ENCODE data around the gene CENPX.

Gene CENPX

DNA sequence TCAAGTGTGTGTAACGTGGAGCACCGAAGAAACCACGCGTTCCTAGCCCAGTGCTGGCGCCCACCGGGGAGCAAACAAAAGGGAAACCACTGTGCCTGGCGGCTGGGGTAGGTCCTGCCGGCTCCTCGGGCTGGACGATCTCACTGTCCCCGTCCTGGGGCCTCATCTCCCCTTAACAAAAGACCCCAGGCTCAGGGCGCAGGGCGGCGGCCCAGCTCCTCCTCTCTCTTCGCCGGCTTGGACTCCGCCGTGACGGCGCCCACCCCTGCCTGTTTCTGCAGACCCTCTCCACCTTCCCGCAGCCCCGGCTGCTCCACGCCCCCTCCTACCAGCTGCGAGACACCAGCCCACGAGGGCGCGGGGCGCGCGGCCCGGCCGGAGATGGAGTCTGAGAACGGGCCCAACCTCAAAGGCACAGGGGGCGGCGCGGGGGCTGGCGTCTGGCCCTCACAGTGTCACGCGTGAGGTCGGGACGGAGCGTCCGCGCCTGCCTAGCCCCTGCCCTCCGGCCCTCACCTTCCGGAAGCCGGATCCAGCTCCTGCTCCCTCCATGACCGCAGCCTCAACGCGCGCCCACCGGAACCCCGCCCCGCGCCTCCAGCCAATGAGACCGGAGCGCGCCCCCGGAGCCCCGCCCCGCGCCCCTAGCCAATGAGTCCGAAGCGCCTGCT lies at the start of gene CENPX:
Gene CENPX, minus strand, starts transcription at position 569 of the 671 bp plus-strand sequence. Its CDS starts 17 bp downstream, at position 552.
- no peak for DNase-seq

GRCh38 chr17:82070611-82071010 lies 47.9 kb upstream of the CENPX start:
- no peak for DNase-seq

DNA sequence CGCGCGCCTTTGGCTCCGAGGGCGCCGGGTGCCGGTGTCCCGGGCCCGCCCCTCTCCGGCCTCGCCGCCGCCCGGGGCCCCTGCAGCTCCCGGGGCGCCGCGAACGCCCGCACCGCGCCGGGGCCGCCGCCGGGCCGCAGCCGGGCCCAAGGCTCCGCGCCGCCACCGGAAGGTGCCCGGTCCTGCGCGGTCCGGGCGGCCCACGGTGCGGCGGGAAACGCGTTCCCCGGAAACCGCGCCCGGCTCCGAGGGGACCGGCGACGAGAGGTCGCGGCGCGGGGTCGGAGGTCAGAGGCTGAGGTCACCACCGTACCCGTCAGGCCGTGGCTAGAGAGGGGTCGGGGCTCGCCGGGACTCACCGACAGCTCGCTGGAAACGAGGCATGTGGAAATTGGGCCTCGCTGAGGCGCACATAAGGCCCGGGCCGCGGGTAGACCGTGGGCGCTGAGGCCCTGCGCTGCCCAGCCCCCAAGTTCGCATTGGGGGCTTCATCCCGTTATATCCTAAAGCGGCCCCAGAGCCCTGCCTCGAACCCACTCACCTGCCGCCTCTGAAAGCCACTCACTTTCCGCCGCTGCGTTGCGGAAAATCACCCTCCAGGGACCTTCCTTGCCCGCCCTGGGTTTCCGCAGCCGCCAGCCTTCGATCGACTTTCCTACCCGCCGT lies 43.1 kb upstream of the CENPX start, which contains the start of gene DUS1L:
Gene DUS1L, minus strand, starts transcription at position 167 of the 666 bp plus-strand sequence. CDS start 745 bp downstream, outside the sequence.
- no peak for DNase-seq

DNA sequence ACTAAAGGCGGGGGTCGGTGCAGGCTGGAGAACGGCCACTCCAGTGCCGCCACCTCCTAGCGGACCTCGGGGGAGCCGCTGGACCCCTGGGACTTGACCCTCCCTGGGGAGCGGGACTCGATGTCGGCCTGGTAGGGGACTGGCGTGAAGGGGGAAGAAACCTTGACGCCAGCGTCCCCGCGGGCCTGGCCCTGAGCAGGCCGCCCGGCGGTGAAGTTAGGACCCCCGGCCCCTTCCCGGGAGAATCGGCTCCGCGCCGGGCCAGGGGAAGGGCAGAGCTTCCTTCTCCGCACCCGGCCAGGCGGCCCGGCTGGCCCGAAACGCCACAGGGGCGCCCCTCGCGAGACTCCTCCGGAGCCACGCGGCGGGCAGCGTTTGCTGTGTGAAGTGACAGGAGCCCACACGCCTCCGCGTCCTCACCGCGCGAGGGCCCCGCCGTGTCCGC lies 42.5 kb upstream of the CENPX start:
- no peak for DNase-seq

DNA sequence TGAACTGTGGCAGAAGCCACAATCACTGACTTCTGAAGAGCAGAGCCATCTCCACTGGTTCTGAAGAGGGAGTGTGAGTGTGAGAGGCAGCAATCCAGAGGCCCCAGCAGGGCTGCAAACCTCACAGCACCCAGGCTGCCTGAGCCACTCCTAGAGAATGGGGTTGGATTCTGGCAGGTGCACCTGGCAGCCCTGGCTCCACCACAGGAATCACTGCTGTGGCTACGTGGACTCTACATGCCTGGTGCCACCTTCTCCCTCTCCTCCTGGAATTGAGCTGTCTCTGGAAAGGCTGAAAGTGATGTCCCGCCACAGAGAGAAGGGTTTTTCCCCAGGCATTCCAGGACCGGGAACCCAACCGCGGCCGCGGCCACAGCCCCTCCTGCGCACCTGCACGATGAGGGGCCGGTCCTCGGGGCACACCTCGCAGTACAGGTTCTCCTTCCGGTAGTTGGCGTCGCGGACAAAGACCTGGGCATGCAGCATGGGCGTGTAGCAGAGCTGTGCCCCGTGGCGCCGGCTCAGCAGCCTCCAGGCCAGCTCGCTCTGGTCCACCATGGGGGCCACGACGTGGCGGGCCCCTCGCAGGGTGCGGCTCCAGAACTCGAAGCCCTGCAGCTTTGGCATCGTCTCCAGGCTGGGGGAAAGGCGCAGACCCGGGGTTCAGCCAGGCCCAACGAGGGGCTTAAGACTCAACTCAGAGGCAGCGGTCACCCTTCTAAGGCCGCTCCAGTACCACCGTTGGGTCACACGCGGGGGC lies 41.9 kb upstream of the CENPX start:
- no peak for DNase-seq

- DNase-seq = no peak
These were observed 41.0 kb upstream of the CENPX start for GRCh38 chr17:82063424-82064415.

DNA sequence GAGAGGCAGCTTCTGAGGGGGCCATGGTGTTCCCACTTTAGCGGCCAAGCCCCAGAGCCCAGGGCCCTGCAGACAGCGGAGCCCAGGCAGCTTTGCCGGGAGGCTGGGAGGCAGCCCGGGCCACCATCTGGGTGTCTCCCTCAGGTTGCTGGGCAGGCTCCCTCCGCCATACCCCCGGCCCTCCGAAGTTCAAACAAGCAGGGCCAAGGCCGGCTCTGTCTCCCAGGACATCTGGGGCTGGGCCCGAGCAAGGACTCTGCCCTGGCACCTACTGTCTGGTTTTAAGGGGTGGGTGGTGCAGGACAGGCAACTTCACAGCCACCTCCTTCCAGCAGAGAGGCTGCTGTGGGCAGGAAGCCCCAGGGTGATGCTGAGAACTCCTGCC lies 40.3 kb upstream of the CENPX start:
- DNase-seq = no peak

GRCh38 chr17:82062076-82062983 lies 39.7 kb upstream of the CENPX start:
- no peak for DNase-seq

DNA sequence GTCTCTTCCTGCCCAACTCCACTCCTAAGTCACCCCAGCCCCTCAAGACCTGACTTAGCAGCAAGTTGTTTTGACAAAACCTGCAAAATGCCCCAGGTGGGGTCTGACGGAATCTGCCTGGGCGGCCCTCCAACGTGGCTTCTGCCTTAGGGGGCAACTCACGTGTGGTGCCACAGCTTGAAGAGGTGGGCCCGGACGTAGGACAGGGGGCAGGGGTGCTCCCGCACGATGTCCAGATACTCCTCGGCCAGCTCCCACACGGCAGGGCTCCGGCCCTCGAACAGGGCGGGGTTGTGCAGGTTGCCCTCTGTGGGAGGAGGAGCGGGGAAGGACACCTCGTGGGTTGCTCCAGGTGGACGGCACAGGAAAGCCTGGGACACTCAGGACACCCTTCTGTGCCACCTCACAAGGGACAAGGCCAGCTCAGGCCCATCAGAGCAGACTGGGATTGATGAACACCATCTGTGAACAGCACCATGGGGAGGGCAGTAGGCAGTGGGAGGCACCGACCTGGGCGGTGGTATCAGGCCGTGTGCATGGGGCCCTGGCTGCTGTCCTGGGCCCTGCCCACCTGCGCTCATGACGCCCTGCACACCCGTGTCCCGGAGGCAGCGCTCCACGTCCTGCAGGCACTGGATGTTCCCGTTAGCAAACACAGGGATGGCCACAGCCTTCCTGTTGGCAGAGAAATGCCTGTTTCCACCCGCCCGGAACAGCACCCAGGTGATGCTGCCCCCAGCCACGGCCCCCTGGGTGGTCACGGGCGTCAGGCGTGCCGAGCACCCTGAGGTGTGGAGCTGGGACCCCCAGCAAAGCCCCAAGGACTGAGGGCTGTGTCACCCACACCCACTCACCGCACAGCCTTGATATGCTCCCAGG lies 38.6 kb upstream of the CENPX start:
- no peak for DNase-seq

GRCh38 chr17:82060614-82061013 lies 37.9 kb upstream of the CENPX start:
- DNase-seq = no peak

DNA sequence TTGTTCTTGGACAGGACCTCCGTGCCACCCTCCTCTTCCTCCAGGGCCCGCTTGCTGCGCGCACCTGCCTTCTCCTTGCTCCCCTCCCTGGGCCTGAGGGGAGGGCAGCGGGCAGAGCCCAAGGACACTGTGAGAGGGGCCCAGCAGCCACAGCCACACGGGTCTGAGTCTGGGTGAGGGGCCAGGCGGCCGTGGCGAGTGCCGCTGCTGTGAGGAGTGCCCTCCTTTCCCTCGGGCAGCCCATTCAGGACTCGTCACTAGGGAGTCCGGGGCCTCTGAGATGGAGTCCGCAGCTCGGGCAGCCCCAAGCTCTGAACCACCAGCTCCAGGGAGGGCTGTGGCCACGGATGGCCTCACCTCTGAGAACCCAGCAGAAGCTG lies 37.3 kb upstream of the CENPX start:
- DNase-seq = no peak

- no peak for DNase-seq
These were observed 36.8 kb upstream of the CENPX start for GRCh38 chr17:82059272-82060000.

DNA sequence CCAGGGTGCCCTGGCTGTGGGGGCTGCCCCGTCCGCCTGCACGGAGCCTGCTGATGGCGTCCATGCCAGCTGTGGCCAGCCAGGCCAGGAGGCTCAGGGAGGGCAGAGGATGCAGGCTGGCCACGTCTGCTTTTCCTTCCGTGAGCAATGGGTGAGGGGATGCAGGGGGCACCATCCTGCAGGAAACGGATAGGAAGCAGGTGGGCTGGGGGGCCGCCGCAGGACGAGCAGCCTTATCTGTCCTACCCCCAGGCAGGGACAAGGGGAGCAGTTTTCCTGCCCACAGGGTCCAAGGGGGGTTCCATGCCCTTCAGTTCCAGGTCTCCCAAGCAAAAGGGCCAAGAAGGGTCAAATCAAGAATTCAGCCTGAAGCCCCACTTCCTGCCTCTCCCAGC lies 36.2 kb upstream of the CENPX start:
- no peak for DNase-seq

GRCh38 chr17:82058230-82058854 lies 35.7 kb upstream of the CENPX start:
- DNase-seq = no peak

- no peak for DNase-seq
These were observed 34.3 kb upstream of the CENPX start for GRCh38 chr17:82056729-82057621.

DNA sequence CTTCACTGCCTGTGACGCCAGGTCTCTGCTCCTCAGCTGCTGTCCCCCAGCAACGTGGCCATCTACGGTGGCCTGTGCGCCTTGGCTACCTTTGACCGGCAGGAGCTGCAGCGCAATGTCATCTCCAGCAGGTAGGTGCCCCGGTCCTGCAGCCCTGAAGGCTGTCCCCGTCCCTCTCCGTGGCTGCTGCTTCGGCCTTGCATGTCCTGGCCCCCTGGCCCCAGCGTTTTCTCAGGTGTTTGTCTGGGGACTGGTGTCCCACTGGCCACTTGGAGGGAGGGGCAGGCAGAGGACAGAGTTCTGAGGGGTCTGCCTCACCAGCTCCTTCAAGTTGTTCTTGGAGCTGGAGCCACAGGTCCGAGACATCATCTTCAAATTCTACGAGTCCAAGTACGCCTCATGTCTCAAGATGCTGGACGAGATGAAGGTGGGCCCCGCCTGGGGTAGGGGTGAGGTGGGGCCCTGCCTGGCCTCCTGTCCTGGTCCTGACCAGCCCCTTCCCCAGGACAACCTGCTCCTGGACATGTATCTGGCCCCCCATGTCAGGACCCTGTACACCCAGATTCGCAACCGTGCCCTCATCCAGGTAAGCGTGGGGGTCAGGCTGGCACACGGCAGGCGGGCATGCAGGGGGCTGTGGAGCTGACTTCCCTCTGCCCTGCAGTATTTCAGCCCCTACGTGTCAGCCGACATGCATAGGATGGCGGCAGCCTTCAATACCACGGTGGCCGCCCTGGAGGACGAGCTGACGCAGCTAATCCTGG lies 33.5 kb upstream of the CENPX start:
- DNase-seq = no peak

Measured in NCI-H2029 treated with DMSO at 0.1 percent for 48 hours (cell line).